Body of pancreas (tissue), 4 donors: Measurements from ENCODE around the gene TP53INP2. TPM values are rescaled to one million over a fixed set of nuclear protein-coding genes. Genes with fewer than 3 reads are reported as not detected.
A peak's percentile ranks its signal among the peaks of the same experiment; 100 is the strongest.
"Not testable (repeated sequence)": the region's sequence is repeated elsewhere in the genome, so short reads cannot be mapped to it uniquely, and the experiment has no call there.

Experiments
- ATAC-seq: fragments of 150-250 bp; one replicate; pipeline ENCODE4 v1.9.1; 2016
- DNase-seq, 4 donors: peaks; one replicate each; pipeline ENCODE4 v3.0.0-alpha.2; 2019
- H3K27ac ChIP-seq, 4 donors: fragments of 200-600 bp; sonication (generic); 1 replicate in 3 of 4; 2 replicates in 1 of 4; pipeline versions ENCODE4 v1.5.1 to v1.6.1; 2016 to 2019; ENCODE audit warnings: mild to moderate bottlenecking in 1 of 4, mixed read lengths in 1 of 4, moderate library complexity in 1 of 4
- H3K27me3 ChIP-seq, 2 donors: fragments of 200-600 bp; sonication (generic); one replicate each; pipeline ENCODE4 v1.6.0; 2016; ENCODE audit warnings: mild to moderate bottlenecking in 1 of 2
- H3K36me3 ChIP-seq, 2 donors: fragments of 200-600 bp; sonication (generic); replicated peaks in 1 of 2; 2 replicates each; pipeline ENCODE4 v1.5.1; 2016; ENCODE audit warnings: low read depth in 2 of 2; ENCODE audit not compliant: insufficient read depth in 1 of 2
- H3K4me1 ChIP-seq: fragments of 200-600 bp; sonication (generic); one replicate; pipeline ENCODE4 v1.6.0; 2016
- H3K4me3 ChIP-seq, 2 donors: fragments of 200-600 bp; sonication (generic); 1 replicate in 1 of 2; 2 replicates in 1 of 2; pipeline ENCODE4 v1.5.1; 2016 to 2019
- H3K9me3 ChIP-seq, 3 donors: fragments of 200-600 bp; sonication (generic); 1 replicate in 2 of 3; 2 replicates in 1 of 3; pipeline ENCODE4 v1.5.1; 2016
- POLR2A ChIP-seq, 3 donors: fragments of 450-650 bp; IDR thresholded peaks; one replicate each; pipeline ENCODE4 v1.6.1; 2016; ENCODE audit warnings: antibody characterized with exemption in 3 of 3, mild to moderate bottlenecking in 2 of 3
- WGBS, 2 donors: methylation state at CpG; one replicate each; pipeline ENCODE4 v1.1.5; 2017; 5-methylcytosine and 5-hydroxymethylcytosine counted together
- intact Hi-C: fragments of 100-400 bp; cut with DNase I; formaldehyde crosslinking; loops from one replicate; pipeline ENCODE4 v1.15.1; 2023
- total RNA-seq, 2 donors: library from RNA; depleted of rRNA; stranded (reverse); fragments of >200 nt; gene quantifications; one replicate each; pipeline ENCODE4 v1.1.0, GENCODE V29; 2016
- TF ChIP-seq, protein P1 (sequence below), 7 experiments: fragments of 450-650 bp in 4 of 7; fragments of 200-600 bp in 3 of 7; sonication (generic) in 3 of 7; IDR thresholded peaks; one replicate each; pipeline ENCODE4 v1.5.1; 2016 to 2019; ENCODE audit warnings: antibody characterized with exemption in 7 of 7

The TP53INP2 gene
- total RNA-seq, 2 donors from 2014 or later = 3.4 to 12.2 TPM

DNA sequence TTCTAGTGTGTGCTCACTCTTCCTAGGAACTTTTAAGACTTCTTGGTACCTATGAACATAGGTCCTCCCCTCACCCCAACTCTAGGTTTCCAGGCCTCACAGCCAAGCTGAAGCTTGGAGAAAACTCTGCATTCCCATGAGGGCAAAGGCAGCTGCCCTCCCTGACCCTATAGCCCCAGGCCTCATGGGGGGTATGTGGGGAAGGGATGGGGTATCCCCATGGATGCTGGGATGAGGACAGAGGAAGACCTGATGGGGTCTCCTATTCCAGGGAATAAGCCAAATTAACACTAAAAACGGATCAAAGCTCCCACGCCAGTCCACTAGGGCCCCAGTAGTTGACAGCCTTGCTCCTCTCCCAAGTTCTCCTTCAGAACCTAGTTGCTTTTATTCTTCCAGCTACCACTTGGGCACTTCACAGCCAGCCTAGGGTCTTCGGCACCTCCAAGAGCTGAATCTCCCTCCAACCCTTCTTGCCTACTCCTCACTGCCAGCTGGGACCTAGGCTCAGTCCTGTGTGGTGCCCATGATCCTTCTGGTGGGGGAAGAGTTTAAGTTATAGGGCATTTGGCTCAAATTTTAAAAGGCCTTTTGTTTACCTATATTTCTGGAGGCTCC lies 7.8 kb downstream of the TP53INP2 start:
- DNase-seq (no peak), ATAC-seq (no peak)
- Histone ChIP-seq H3K4me1 (peaks cover 17% of the 10 kb centered on the region), H3K27me3 (no peaks in the 10 kb centered on the region), H3K36me3 (peaks cover 0 to 5% of the 10 kb centered on the region in 2 donors), H3K4me3 (no peak overlapping the region), H3K27ac (no peak overlapping the region), H3K9me3 (no peaks in the 10 kb centered on the region)
- 90 to 94% methylated on average over 3 of the region's 3 CpGs for WGBS, 2 donors
- intact Hi-C loops = no loop called here
- TF ChIP-seq, protein P1, sequence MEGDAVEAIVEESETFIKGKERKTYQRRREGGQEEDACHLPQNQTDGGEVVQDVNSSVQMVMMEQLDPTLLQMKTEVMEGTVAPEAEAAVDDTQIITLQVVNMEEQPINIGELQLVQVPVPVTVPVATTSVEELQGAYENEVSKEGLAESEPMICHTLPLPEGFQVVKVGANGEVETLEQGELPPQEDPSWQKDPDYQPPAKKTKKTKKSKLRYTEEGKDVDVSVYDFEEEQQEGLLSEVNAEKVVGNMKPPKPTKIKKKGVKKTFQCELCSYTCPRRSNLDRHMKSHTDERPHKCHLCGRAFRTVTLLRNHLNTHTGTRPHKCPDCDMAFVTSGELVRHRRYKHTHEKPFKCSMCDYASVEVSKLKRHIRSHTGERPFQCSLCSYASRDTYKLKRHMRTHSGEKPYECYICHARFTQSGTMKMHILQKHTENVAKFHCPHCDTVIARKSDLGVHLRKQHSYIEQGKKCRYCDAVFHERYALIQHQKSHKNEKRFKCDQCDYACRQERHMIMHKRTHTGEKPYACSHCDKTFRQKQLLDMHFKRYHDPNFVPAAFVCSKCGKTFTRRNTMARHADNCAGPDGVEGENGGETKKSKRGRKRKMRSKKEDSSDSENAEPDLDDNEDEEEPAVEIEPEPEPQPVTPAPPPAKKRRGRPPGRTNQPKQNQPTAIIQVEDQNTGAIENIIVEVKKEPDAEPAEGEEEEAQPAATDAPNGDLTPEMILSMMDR (IDR thresholded peaks at IDR 0.05) = no peak
- no peak for TF ChIP-seq POLR2A (IDR thresholded peaks at IDR 0.05)

DNA sequence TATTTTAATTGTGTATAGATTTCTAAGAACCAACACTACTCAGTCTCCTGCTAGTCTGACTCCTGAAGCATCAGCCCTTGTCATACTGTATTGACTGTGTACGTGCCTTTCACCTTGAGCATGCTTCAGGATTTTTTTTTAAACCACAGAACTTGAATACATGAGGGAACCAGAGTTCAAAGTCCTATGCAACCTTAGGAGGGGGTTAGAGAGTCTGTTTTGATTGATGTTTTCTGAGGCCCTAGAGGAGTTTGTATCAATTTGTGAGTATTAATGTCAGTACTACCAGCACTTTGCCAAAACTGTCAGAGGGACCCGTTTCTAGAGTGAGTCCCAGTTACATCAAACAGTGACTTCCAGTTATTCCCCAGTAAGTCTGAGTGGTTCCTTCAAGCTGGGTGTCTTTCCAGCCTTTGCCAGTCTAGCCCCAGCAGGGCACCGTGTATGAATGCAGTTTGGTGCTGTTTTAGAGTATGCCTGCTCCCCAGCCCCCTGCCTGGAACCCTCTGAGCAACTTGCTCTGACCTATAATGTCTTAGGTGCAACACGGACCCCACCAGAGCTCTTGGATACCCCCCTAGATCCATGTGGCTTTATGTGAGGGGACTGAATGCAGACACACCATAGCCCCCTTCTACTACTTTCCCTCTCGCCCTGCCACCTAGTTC lies 8.5 kb downstream of the TP53INP2 start:
- no peak for DNase-seq

DNA sequence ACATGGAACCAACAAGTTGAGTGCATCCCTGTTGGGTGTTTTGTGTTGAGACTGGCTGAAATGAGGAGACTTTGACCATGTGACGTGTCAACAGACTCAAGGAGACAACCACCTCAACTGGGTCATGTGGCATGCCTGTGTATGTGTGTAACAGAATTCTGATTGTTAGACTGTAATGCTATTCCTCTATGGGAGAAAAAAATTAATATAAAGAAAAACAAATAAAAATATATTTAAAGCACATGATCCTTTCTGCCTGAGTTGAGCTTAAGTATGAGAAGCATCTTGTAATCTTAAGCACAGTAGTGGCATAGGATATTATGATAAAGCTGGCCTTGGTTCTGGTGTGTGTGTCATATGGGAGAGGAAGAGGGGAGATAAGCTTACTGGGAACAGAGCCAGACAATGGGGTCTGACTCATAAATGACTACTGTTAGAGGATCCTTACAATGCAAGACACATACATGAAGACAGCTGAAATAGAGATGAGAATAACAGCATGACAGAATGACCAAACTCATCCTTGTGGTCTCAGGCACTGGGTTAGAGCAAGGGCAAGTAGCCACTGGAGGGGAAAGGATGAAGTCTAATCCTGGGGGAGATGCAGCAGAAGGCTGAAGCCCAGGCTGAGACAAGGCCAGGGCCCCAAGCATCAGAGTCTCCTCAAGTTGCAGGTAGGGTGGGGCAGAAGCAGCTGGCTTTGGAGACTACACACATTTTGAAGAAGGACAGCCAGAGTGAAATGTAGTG lies 9.2 kb downstream of the TP53INP2 start:
- no peaks in the 10 kb centered on the region for H3K27me3 ChIP-seq
- ATAC-seq (no peak), DNase-seq (peak in 1 of 4 donors; percentile 37)
- H3K4me3 ChIP-seq = no peak overlapping the region
- no peak overlapping the region for H3K27ac ChIP-seq
- peaks cover 13% of the 10 kb centered on the region for H3K4me1 ChIP-seq
- no peak for TF ChIP-seq POLR2A (IDR thresholded peaks at IDR 0.05)
- TF ChIP-seq, protein P1 (IDR thresholded peaks at IDR 0.05) = no peak
- no peaks in the 10 kb centered on the region for H3K9me3 ChIP-seq
- 85 to 92% methylated on average over 1 of the region's 1 CpG for WGBS, 2 donors
- intact Hi-C loops = no loop called here
- peaks cover 0 to 5% of the 10 kb centered on the region in 2 donors for H3K36me3 ChIP-seq

More for the DNA sequence above, 8.5 kb downstream of the TP53INP2 start:
- Histone ChIP-seq H3K27me3 (no peaks in the 10 kb centered on the region), H3K36me3 (peaks cover 0 to 5% of the 10 kb centered on the region in 2 donors), H3K27ac (no peak overlapping the region), H3K4me1 (peaks cover 14% of the 10 kb centered on the region), H3K9me3 (no peaks in the 10 kb centered on the region), H3K4me3 (no peak overlapping the region)
- intact Hi-C loops = no loop called here
- 42 to 69% methylated on average over 4 to 5 of the region's 5 CpGs for WGBS, 2 donors
- no peak for ATAC-seq
- TF ChIP-seq, protein P1 (IDR thresholded peaks at IDR 0.05) = no peak

DNA sequence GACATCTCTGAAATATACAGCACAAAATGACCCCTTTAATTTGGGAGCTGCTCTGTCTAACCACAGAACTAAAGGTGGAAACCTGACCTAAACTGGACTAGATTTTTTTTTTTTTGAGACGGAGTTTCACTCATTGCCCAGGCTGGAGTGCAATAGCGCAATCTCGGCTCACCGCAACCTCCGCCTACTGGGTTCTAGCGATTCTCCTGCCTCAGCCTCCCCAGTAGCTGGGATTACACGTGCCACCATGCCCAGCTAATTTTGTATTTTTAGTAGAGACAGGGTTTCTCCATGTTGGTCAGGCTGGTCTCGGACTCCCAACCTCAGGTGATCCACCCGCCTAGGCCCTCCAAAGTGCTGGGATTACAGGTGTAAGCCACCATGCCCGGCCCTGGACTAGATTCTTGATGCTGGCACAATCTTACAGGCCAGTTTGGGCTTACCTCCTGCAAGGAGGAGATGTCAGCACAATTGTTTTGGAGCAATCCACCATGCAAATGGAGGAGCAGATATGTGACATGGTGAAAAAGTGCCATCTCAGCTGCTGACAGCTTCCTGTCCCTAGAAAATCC lies 9.9 kb downstream of the TP53INP2 start:
- H3K9me3 ChIP-seq, H3K4me1 ChIP-seq, intact Hi-C loops, H3K27me3 ChIP-seq, ATAC-seq, H3K4me3 ChIP-seq, H3K36me3 ChIP-seq, DNase-seq, H3K27ac ChIP-seq: not testable (repeated sequence)
- 96 to 98% methylated on average over 7 to 10 of the region's 10 CpGs for WGBS, 2 donors

DNA sequence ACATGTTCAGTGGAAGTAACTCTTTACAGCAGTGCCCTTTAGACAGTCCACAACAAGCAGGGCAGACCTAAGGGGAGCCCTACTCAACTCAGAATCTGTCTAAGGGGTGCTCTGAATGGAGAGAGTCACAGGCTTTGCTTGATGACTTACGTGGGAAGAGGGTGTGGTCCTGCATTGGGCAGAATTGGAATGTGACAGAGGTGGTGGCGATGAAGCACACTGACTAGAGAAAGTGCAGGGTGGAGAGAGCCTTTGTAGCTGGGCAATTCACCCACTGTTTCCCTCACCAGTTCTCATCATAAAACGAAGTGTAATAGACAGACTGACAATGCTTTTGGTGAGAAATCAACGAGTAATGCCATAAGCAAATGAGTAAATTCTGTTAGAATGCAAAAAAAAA lies 11.2 kb downstream of the TP53INP2 start:
- no peaks in the 10 kb centered on the region for H3K27me3 ChIP-seq
- intact Hi-C loops = no loop called here
- no peak overlapping the region for H3K27ac ChIP-seq
- TF ChIP-seq POLR2A (IDR thresholded peaks at IDR 0.05) = no peak
- TF ChIP-seq, protein P1 (IDR thresholded peaks at IDR 0.05) = no peak
- peaks cover 0 to 5% of the 10 kb centered on the region in 2 donors for H3K36me3 ChIP-seq
- 93 to 98% methylated on average over 4 of the region's 4 CpGs for WGBS, 2 donors
- H3K4me3 ChIP-seq = no peak overlapping the region
- H3K4me1 ChIP-seq = peaks cover 4% of the 10 kb centered on the region
- DNase-seq (no peak), ATAC-seq (no peak)
- H3K9me3 ChIP-seq = no peaks in the 10 kb centered on the region
